GM20000 (cell line): ENCODE results near the gene POP5.

Experiments
- DNase-seq: peaks from one replicate; pipeline ENCODE4 v3.0.0; 2012; ENCODE audit warnings: low spot score
- TF ChIP-seq, protein P1 (sequence below): IDR thresholded peaks from 2 replicates; pipeline ENCODE4 v1.5.1; 2012; ENCODE audit warnings: mild to moderate bottlenecking, control low read depth; ENCODE audit errors: extremely low read depth, missing control alignments

POP5 gene

DNA sequence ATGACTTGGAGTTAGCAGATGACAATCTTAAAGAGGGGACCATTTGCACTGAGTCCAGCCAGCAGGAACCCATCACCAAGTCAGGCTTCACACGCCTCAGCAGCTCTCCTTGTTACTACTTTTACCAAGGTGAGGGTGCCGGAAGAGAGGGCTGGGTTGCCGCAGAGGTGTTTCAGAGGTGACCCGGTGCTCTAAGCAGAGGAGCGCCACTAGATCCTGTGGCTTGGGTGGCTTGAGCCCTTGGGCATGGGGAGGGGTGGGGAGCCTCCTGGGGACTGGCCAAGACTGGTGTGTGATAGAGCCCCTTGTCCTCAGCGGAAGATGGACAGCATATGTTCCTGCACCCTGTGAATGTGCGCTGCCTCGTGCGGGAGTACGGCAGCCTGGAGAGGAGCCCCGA, 17.7 kb downstream of the POP5 start:
- TF ChIP-seq, protein P1, sequence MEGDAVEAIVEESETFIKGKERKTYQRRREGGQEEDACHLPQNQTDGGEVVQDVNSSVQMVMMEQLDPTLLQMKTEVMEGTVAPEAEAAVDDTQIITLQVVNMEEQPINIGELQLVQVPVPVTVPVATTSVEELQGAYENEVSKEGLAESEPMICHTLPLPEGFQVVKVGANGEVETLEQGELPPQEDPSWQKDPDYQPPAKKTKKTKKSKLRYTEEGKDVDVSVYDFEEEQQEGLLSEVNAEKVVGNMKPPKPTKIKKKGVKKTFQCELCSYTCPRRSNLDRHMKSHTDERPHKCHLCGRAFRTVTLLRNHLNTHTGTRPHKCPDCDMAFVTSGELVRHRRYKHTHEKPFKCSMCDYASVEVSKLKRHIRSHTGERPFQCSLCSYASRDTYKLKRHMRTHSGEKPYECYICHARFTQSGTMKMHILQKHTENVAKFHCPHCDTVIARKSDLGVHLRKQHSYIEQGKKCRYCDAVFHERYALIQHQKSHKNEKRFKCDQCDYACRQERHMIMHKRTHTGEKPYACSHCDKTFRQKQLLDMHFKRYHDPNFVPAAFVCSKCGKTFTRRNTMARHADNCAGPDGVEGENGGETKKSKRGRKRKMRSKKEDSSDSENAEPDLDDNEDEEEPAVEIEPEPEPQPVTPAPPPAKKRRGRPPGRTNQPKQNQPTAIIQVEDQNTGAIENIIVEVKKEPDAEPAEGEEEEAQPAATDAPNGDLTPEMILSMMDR, result no peak

DNA sequence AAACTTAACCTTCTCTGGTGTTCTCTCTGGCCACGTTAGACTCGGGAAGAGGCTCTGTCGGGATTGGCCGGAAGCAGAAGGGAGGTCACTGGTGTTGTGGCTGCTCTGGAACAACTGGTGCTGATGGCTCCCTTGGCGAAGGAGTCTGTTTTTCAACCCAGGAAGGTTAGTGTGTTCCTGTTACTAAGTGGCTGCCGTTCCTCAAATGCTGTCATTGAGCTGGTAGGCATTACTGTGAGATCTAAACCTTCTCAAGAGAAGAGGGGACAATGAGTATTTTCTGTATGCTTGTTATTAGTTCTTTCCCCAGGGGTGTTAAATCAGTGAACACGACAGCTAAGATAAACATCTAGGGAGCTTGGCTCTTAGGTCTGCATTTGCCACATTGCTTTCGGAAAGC, 18.3 kb downstream of the POP5 start:
- TF ChIP-seq, protein P1, result no peak
- DNase-seq, result no peak

More for the DNA sequence above, 17.7 kb downstream of the POP5 start:
- no peak for DNase-seq

DNA sequence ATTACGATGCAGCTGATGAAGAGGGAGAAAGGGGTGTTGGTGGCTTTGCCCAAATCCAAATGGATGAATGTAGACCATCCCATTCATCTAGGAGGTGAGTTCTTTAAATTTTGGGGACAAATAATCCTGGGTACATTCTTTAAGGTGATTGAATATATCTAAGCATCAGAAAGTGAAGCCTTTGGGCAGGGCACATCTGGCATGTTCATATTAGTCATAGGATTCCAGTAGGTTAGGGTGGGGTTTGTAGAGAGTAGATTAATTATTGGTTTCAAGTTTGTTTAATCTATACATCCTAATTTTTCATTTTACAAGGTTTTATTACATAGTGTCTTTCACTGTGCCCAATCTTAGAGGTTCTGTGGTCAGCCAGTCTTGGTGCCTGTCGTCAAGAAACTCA, 23.6 kb downstream of the POP5 start:
- no peak for DNase-seq
- TF ChIP-seq, protein P1, result no peak

DNA sequence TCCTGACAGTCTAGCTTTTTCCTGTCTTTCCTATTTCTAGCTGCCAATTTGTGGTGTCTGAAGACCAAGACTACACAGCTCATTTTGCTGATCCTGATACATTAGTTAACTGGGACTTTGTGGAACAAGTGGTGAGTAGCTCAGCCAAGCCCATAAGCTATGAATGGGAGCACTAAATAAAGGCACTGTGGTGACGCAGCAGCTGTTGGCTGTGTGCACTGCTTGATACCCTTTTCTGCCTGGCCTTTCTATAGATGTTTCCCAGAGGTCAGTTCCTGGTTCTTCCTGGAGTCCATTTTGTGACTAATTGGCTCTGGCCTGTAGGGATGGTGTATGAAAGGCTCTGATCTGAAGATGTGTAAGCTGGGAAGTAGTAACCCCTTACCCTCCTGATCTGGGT, 26.5 kb downstream of the POP5 start:
- no peak for DNase-seq
- TF ChIP-seq, protein P1, result no peak

DNA sequence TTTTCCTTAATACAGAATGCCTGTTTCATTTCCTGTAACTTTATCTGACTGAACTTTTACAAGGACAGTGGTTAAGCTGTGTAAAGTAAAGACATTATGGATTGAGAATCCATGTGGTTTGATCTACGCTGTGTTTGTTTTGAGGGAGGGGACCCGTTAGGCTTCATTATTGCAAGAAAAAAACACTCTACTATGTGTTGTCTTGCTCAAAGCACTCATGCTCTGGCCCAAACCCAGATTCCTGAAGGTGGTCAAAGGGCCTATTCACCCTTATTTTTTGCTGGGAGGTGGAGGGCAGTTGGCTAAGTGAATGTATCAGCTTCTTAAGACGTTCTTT, 35.2 kb downstream of the POP5 start:
- no peak for DNase-seq
- TF ChIP-seq, protein P1, result no peak

DNA sequence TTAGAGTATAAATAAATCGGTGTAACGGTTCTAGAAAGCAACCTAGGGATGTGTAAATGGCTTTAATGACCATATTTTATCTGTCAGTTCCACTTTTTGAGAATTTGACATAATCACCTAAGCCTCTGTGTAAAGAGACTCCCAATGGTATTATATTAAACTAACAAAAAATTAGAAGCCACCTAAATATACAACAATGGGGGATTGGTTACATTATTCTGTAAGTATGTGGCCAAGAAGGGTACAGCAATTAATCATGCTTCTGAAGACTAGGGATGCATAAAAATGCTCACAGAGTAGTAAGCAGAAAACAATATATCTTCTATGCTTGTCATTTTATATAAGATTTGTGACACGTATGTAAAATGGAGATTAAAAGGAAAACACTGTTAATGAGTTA, 36.5 kb downstream of the POP5 start:
- no peak for DNase-seq
- TF ChIP-seq, protein P1, result no peak

DNA sequence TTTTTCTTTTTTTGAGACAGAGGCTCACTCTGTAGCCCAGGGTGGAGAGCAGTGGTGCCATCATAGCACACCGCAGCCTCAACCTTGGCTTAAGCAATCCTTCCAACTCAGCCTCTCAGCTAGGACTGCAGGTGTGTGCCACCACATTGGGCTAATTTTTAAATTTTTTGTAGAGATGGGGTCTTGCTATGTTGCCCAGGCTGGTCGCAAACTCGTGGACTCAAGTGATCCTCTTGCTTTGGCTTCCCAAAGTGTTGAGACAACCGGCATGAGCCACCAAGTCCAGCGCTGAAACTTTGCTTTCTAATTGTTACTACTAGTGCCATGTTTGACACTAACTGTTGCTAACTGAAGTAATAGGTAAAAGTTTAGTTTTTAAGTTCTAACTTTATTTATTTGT, 39.0 kb downstream of the POP5 start:
- TF ChIP-seq, protein P1, result no peak
- no peak for DNase-seq

DNA sequence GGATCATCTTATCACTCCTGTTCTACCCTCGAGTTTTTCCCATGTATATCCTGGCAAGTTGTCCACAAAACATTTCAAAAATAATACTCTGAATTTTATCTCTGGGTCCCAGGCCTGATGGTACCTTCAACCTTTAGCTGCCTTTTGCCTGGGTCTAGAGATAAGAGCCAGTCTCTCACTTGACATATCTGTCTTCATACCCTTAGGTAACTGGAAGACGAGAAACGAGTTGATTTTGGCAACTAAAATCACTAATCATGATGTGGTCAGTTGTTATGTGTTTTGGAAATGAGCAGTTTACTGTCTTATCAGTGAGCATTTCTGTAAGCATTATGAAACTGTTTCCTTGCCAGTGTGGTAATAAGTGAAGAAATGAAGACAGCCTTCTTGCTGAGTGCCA, 40.8 kb downstream of the POP5 start:
- TF ChIP-seq, protein P1, result no peak
- DNase-seq, result no peak
